GM15510 (cell line): ENCODE measurements around the gene MLPH.

ENCODE experiments used
- POLR2A ChIP-seq: IDR thresholded peaks from 3 replicates; pipeline ENCODE4 v1.6.1; 2011; ENCODE audit warnings: borderline replicate concordance; ENCODE audit not compliant: insufficient read length; ENCODE audit errors: extremely low read depth

The MLPH gene

GRCh38 chr2:237591141-237591881 is 104.3 kb downstream of the MLPH start:
- TF ChIP-seq POLR2A: no peak

- no peak for TF ChIP-seq POLR2A
Observed at GRCh38 chr2:237592425-237592980, 105.5 kb downstream of the MLPH start.

- TF ChIP-seq POLR2A: no peak
Observed at GRCh38 chr2:237593036-237593435, 106.0 kb downstream of the MLPH start.

GRCh38 chr2:237593596-237594320 is 106.7 kb downstream of the MLPH start:
- no peak for TF ChIP-seq POLR2A

GRCh38 chr2:237594514-237594871 is 107.4 kb downstream of the MLPH start:
- no peak for TF ChIP-seq POLR2A

GRCh38 chr2:237596520-237597195 is 109.6 kb downstream of the MLPH start:
- TF ChIP-seq POLR2A: no peak

- TF ChIP-seq POLR2A: no peak
Observed at GRCh38 chr2:237597196-237598145, 110.4 kb downstream of the MLPH start.

GRCh38 chr2:237598468-237599208 is 111.6 kb downstream of the MLPH start:
- TF ChIP-seq POLR2A: no peak

GRCh38 chr2:237599465-237600110 is 112.5 kb downstream of the MLPH start:
- no peak for TF ChIP-seq POLR2A

- TF ChIP-seq POLR2A: no peak
Observed at GRCh38 chr2:237600205-237600846, 113.3 kb downstream of the MLPH start.

- TF ChIP-seq POLR2A: no peak
Observed at GRCh38 chr2:237601453-237602116, 114.5 kb downstream of the MLPH start.

- TF ChIP-seq POLR2A: no peak
Observed at GRCh38 chr2:237602409-237602808, 115.4 kb downstream of the MLPH start.
